Activated CD4-positive, alpha-beta memory T cell treated with anti-CD3 and anti-CD28 coated beads, Interleukin-2, amount 10 ng/mL, durations not matched to agents 7 days and 5 days (primary cell): ENCODE results near the gene WNT2. TPM values are rescaled to one million over a fixed set of nuclear protein-coding genes. Genes with fewer than 3 reads are reported as not detected.

Experiments used
- CTCF ChIA-PET: fragments of 350-600 bp; sonication (Branson Sonifier 250); formaldehyde crosslinking; loops from one replicate; lab custom pipeline; 2021; ENCODE audit warnings: antibody characterized with exemption, inconsistent platforms; lab: Charles Lee
- POLR2A ChIA-PET: fragments of 350-600 bp; sonication (Branson Sonifier 250); formaldehyde crosslinking; loops from one replicate; lab custom pipeline; 2021; ENCODE audit warnings: antibody characterized with exemption; lab: Charles Lee
- DNase-seq: peaks from one replicate; pipeline ENCODE4 v3.0.0-alpha.2; 2020
- H3K27ac Mint-ChIP-seq: one replicate; pipeline ENCODE4 v1.8.0; 2021; ENCODE audit warnings: mild to moderate bottlenecking, mixed read lengths
- H3K27me3 Mint-ChIP-seq: one replicate; pipeline ENCODE4 v1.8.0; 2021; ENCODE audit warnings: mixed read lengths
- H3K36me3 Mint-ChIP-seq: one replicate; pipeline ENCODE4 v1.8.0; 2021; ENCODE audit warnings: low read depth, mixed read lengths
- H3K4me1 Mint-ChIP-seq: one replicate; pipeline ENCODE4 v1.8.0; 2021; ENCODE audit warnings: mixed read lengths
- H3K4me3 Mint-ChIP-seq: one replicate; pipeline ENCODE4 v1.8.0; 2021; ENCODE audit warnings: mild to moderate bottlenecking, mixed read lengths
- H3K9me3 Mint-ChIP-seq: one replicate; pipeline ENCODE4 v1.8.0; 2021; ENCODE audit warnings: mixed read lengths
- total RNA-seq, 2 experiments: library from RNA; stranded (reverse); gene quantifications; one replicate each; pipeline ENCODE4 v1.2.3, GENCODE V29; 2021

The WNT2 gene
- total RNA-seq, result not detected

GRCh38 chr7:117322741-117323304 is at the start of gene WNT2:
Gene WNT2, minus strand, starts transcription at chr7:117323058. Its CDS starts 69 bp downstream, at chr7:117322989.
- ChIA-PET POLR2A (no interaction called here), CTCF (no interaction called here)
- Mint-ChIP-seq H3K36me3 (no peaks in the 10 kb centered on the region), H3K27ac (no peak within 1 kb of the TSS), H3K9me3 (no peaks in the 10 kb centered on the region), H3K4me3 (no peak within 1 kb of the TSS), H3K27me3 (peaks cover 59% of the 10 kb centered on the region), H3K4me1 (no peaks in the 10 kb centered on the region)
- no peak for DNase-seq

DNA sequence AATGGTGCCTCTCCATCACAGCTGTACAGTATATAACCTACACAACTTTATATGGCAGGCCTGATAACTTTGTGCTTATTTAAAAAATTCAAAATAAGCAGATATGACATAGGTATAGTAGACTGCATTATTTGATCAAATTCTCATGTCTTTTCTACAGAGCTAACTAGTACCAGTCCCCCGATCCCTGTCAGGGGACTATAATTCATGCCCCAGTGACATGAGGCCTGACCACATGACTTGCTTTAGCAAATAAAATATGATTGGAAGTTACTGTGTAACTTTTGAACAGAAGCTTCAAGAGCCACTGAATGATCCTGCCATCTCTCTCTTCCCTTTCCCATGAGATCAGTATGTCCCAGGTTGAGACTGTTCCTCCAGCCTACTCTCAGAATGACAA is 49.2 kb upstream of the WNT2 start:
- Mint-ChIP-seq H3K27me3 (no peaks in the 10 kb centered on the region), H3K4me1 (no peaks in the 10 kb centered on the region), H3K4me3 (no peak overlapping the region), H3K9me3 (no peaks in the 10 kb centered on the region), H3K36me3 (no peaks in the 10 kb centered on the region), H3K27ac (no peak overlapping the region)
- POLR2A ChIA-PET, result no interaction called here
- DNase-seq, result no peak
- CTCF ChIA-PET, result no interaction called here

- Mint-ChIP-seq H3K27ac (no peak overlapping the region), H3K27me3 (no peaks in the 10 kb centered on the region), H3K4me3 (no peak overlapping the region), H3K36me3 (no peaks in the 10 kb centered on the region), H3K4me1 (no peaks in the 10 kb centered on the region), H3K9me3 (no peaks in the 10 kb centered on the region)
- ChIA-PET CTCF (no interaction called here), POLR2A (no interaction called here)
- no peak for DNase-seq
Observed at GRCh38 chr7:117364339-117365080, 41.7 kb upstream of the WNT2 start.

DNA sequence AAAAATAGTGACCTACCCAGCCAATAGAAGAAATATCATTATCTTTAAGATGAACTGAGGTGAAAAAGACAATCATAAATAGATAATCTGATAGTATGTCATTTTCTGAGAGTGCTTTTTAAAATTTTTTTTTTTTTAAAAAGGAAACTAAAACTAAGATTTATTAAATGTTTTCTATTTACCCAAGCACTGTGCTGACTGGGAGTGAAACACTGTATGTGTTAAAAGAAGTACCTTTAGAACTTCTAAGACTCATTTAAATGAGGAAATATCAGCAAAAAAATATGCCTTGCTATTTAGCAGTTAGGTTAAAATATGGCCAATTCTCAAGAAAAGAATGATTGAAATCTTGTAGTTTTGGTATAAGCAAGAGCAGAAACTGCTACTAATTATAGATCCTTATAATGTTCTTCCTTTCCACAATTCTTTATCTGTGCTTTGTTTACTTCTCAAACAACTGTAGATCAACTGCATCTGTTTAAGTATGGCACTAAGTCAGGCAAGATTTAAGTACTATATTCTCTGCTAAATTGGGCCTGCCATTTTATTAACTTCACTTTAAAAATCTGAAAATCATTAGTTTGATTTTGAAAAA is 39.5 kb upstream of the WNT2 start:
- H3K27ac Mint-ChIP-seq, result no peak overlapping the region
- H3K36me3 Mint-ChIP-seq, result no peaks in the 10 kb centered on the region
- DNase-seq, result no peak

GRCh38 chr7:117350027-117350426 is 27.2 kb upstream of the WNT2 start:
- H3K4me3 Mint-ChIP-seq, result no peak overlapping the region
- no peaks in the 10 kb centered on the region for H3K4me1 Mint-ChIP-seq
- no peak overlapping the region for H3K27ac Mint-ChIP-seq
- DNase-seq, result no peak
- no peaks in the 10 kb centered on the region for H3K36me3 Mint-ChIP-seq
- ChIA-PET CTCF (no interaction called here), POLR2A (no interaction called here)
- no peaks in the 10 kb centered on the region for H3K27me3 Mint-ChIP-seq
- H3K9me3 Mint-ChIP-seq, result no peaks in the 10 kb centered on the region

More for the DNA sequence above, 39.5 kb upstream of the WNT2 start:
- ChIA-PET CTCF (no interaction called here), POLR2A (no interaction called here)
- no peaks in the 10 kb centered on the region for H3K9me3 Mint-ChIP-seq
- no peaks in the 10 kb centered on the region for H3K27me3 Mint-ChIP-seq
- no peaks in the 10 kb centered on the region for H3K4me1 Mint-ChIP-seq
- H3K4me3 Mint-ChIP-seq, result no peak overlapping the region

- Mint-ChIP-seq H3K9me3 (no peaks in the 10 kb centered on the region), H3K27me3 (no peaks in the 10 kb centered on the region), H3K4me3 (no peak overlapping the region), H3K36me3 (no peaks in the 10 kb centered on the region), H3K4me1 (no peaks in the 10 kb centered on the region), H3K27ac (no peak overlapping the region)
- POLR2A ChIA-PET, result no interaction called here
- CTCF ChIA-PET, result no interaction called here
- DNase-seq, result no peak
Observed at GRCh38 chr7:117349570-117349969, 26.7 kb upstream of the WNT2 start.

- no peaks in the 10 kb centered on the region for H3K27me3 Mint-ChIP-seq
- POLR2A ChIA-PET, result no interaction called here
- CTCF ChIA-PET, result no interaction called here
- H3K9me3 Mint-ChIP-seq, result no peaks in the 10 kb centered on the region
- no peaks in the 10 kb centered on the region for H3K36me3 Mint-ChIP-seq
- no peak overlapping the region for H3K4me3 Mint-ChIP-seq
- no peak for DNase-seq
- H3K27ac Mint-ChIP-seq, result no peak overlapping the region
- no peaks in the 10 kb centered on the region for H3K4me1 Mint-ChIP-seq
Observed at GRCh38 chr7:117347962-117348672, 25.3 kb upstream of the WNT2 start.

- H3K4me3 Mint-ChIP-seq, result no peak overlapping the region
- H3K27me3 Mint-ChIP-seq, result no peaks in the 10 kb centered on the region
- ChIA-PET POLR2A (no interaction called here), CTCF (no interaction called here)
- H3K36me3 Mint-ChIP-seq, result no peaks in the 10 kb centered on the region
- no peaks in the 10 kb centered on the region for H3K9me3 Mint-ChIP-seq
- no peak for DNase-seq
- no peaks in the 10 kb centered on the region for H3K4me1 Mint-ChIP-seq
- no peak overlapping the region for H3K27ac Mint-ChIP-seq
Observed at GRCh38 chr7:117347480-117347879, 24.6 kb upstream of the WNT2 start.

- Mint-ChIP-seq H3K9me3 (no peaks in the 10 kb centered on the region), H3K36me3 (no peaks in the 10 kb centered on the region), H3K27ac (no peak overlapping the region), H3K4me3 (no peak overlapping the region), H3K27me3 (no peaks in the 10 kb centered on the region), H3K4me1 (no peaks in the 10 kb centered on the region)
- ChIA-PET CTCF (no interaction called here), POLR2A (no interaction called here)
- no peak for DNase-seq
Observed at GRCh38 chr7:117346161-117346560, 23.3 kb upstream of the WNT2 start.

DNA sequence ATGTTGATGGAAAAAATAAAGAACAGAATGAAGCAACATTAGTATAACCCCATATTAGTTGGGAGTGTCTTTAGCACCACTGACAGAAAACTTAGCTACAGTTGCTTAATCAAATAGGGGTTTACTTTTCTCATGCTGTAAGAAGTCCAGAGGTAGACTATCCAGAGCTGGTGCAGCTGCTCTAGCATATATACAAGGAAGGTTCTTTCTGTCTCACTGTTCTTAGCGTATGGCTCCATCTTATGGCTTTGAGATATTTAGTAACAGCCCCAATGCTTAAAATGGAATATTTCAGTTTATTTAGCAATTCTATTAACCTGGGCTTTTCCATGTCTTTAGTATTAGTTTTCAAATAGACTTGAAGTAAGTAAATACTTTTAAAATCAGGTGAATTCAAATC is 15.2 kb upstream of the WNT2 start:
- no peaks in the 10 kb centered on the region for H3K4me1 Mint-ChIP-seq
- POLR2A ChIA-PET, result no interaction called here
- no peaks in the 10 kb centered on the region for H3K36me3 Mint-ChIP-seq
- no peak overlapping the region for H3K27ac Mint-ChIP-seq
- DNase-seq, result no peak
- H3K27me3 Mint-ChIP-seq, result no peaks in the 10 kb centered on the region
- no peak overlapping the region for H3K4me3 Mint-ChIP-seq
- H3K9me3 Mint-ChIP-seq, result no peaks in the 10 kb centered on the region
- CTCF ChIA-PET, result no interaction called here

DNA sequence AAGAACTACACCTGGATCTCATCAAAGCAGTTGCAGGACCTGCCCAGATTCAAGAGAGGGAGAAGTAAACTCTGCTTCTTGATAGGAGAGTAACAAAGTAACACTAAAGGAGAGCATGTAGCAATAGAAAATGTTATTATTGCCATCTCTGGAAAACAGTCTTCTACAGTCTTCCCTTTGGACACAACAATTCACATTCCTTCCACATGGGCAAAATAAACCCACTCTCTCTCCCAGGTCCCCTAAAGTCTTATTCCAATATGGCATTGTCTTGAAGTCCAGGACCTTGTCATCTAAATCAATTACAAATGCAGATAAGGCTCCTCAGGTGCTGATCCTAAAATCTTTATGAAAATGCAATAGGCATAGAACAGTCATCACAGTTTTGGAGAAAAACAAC is 10.3 kb upstream of the WNT2 start:
- Mint-ChIP-seq H3K27me3 (no peaks in the 10 kb centered on the region), H3K36me3 (no peaks in the 10 kb centered on the region), H3K4me1 (no peaks in the 10 kb centered on the region), H3K27ac (no peak overlapping the region), H3K4me3 (no peak overlapping the region), H3K9me3 (no peaks in the 10 kb centered on the region)
- DNase-seq, result no peak
- ChIA-PET POLR2A (no interaction called here), CTCF (no interaction called here)

DNA sequence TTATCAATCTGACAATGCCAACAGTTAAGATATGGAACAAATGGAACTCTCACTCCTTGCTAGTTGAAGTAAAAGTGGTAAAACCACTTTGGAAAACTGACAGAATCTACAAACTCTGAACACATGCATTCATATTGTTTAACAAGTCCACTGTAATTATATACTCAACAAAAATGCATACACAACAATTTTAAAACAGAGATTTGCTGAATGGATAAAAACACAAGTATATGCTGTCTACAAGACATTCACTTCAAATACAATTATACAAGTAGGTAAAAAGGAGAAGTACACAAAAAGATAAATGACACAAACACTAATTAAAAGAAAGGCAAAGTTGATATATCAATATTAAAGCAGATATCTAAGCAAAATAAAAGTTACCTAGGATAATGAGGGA is 9.2 kb upstream of the WNT2 start:
- Mint-ChIP-seq H3K4me3 (no peak overlapping the region), H3K9me3 (no peaks in the 10 kb centered on the region)
- CTCF ChIA-PET, result no interaction called here

GRCh38 chr7:117325836-117326235 is 3.0 kb upstream of the WNT2 start:
- Mint-ChIP-seq H3K27me3 (peaks cover 47% of the 10 kb centered on the region), H3K4me3 (no peak overlapping the region), H3K36me3 (no peaks in the 10 kb centered on the region), H3K27ac (no peak overlapping the region), H3K9me3 (no peaks in the 10 kb centered on the region), H3K4me1 (no peaks in the 10 kb centered on the region)
- ChIA-PET POLR2A (no interaction called here), CTCF (no interaction called here)
- no peak for DNase-seq

More for the DNA sequence above, 9.2 kb upstream of the WNT2 start:
- no peak for DNase-seq
- no peak overlapping the region for H3K27ac Mint-ChIP-seq
- POLR2A ChIA-PET, result no interaction called here
- no peaks in the 10 kb centered on the region for H3K36me3 Mint-ChIP-seq
- no peaks in the 10 kb centered on the region for H3K4me1 Mint-ChIP-seq
- H3K27me3 Mint-ChIP-seq, result no peaks in the 10 kb centered on the region
